GM21529 (cell line): Measurements from ENCODE around the gene HCFC1.
"Not testable (repeated sequence)": the region's sequence is repeated elsewhere in the genome, so short reads cannot be mapped to it uniquely, and the experiment has no call there.

Experiments used
- ATAC-seq: cut with Tn5 transposase; IDR thresholded peaks from one replicate; pipeline ENCODE4 v1.9.1; 2021; ENCODE audit not compliant: unreplicated experiment

The HCFC1 gene

GRCh38 chrX:154010330-154011087 lies 38.9 kb upstream of the HCFC1 start:
- ATAC-seq = no peak

- ATAC-seq = peak; percentile 33
Observed at GRCh38 chrX:154008521-154008920, 36.9 kb upstream of the HCFC1 start.

GRCh38 chrX:154006947-154007346 lies 35.3 kb upstream of the HCFC1 start:
- no peak for ATAC-seq

GRCh38 chrX:154004315-154004714 lies 32.7 kb upstream of the HCFC1 start:
- no peak for ATAC-seq

GRCh38 chrX:154002215-154002719 lies 30.6 kb upstream of the HCFC1 start:
- no peak for ATAC-seq

- no peak for ATAC-seq
Observed at GRCh38 chrX:154000051-154000450, 28.4 kb upstream of the HCFC1 start.

- ATAC-seq = no peak
Observed at GRCh38 chrX:153999359-154000037, 27.9 kb upstream of the HCFC1 start.

GRCh38 chrX:153995504-153995903 lies 23.9 kb upstream of the HCFC1 start:
- ATAC-seq = no peak

GRCh38 chrX:153994398-153994797 lies 22.8 kb upstream of the HCFC1 start:
- not testable (repeated sequence) for ATAC-seq

- no peak for ATAC-seq
Observed at GRCh38 chrX:153993978-153994377, 22.4 kb upstream of the HCFC1 start.

- no peak for ATAC-seq
Observed at GRCh38 chrX:153993079-153993478, 21.5 kb upstream of the HCFC1 start.

GRCh38 chrX:153992180-153992579 lies 20.6 kb upstream of the HCFC1 start:
- ATAC-seq = no peak

- ATAC-seq = no peak
Observed at GRCh38 chrX:153991013-153991580, 19.5 kb upstream of the HCFC1 start.

GRCh38 chrX:153989973-153990655 lies 18.5 kb upstream of the HCFC1 start:
- ATAC-seq = no peak

- ATAC-seq = no peak
Observed at GRCh38 chrX:153988493-153988892, 16.9 kb upstream of the HCFC1 start.

GRCh38 chrX:153984351-153985178 lies 12.9 kb upstream of the HCFC1 start:
- no peak for ATAC-seq

- ATAC-seq = no peak
Observed at GRCh38 chrX:153983321-153983801, 11.7 kb upstream of the HCFC1 start.

GRCh38 chrX:153981771-153982533 lies 10.3 kb upstream of the HCFC1 start:
- ATAC-seq = no peak

GRCh38 chrX:153981231-153981630 lies 9.6 kb upstream of the HCFC1 start:
- ATAC-seq = no peak

- ATAC-seq = peak; percentile 60
Observed at GRCh38 chrX:153980394-153980793, 8.8 kb upstream of the HCFC1 start.
